GM18951 (cell line): ENCODE results near the gene CHMP5.

ENCODE experiments used
- POLR2A ChIP-seq: IDR thresholded peaks from 4 replicates; pipeline ENCODE4 v1.6.1; 2011; ENCODE audit warnings: mild to moderate bottlenecking; ENCODE audit not compliant: insufficient read length, insufficient read depth; ENCODE audit errors: extremely low read depth
- in situ Hi-C: fragments of 300-500 bp; cut with MboI; formaldehyde crosslinking; loops from one replicate; pipeline ENCODE4 v1.12.0; 2022; ENCODE audit warnings: low sequenced_read_pairs, mixed read lengths, inconsistent platforms; ENCODE audit not compliant: unreplicated experiment

The CHMP5 gene

GRCh38 chr9:33273266-33273971 lies 8.6 kb downstream of the CHMP5 start:
- no peak for TF ChIP-seq POLR2A
- in situ Hi-C loops = no loop called here

- in situ Hi-C loops = no loop called here
Measured at GRCh38 chr9:33273972-33274328, 9.1 kb downstream of the CHMP5 start.

GRCh38 chr9:33277484-33277883 lies 12.6 kb downstream of the CHMP5 start:
- no peak for TF ChIP-seq POLR2A
- in situ Hi-C loops = no loop called here

More at GRCh38 chr9:33273972-33274328, 9.1 kb downstream of the CHMP5 start:
- TF ChIP-seq POLR2A = no peak

GRCh38 chr9:33285502-33285901 lies 20.7 kb downstream of the CHMP5 start:
- no peak for TF ChIP-seq POLR2A
- in situ Hi-C loops = no loop called here

GRCh38 chr9:33287087-33287490 lies 22.2 kb downstream of the CHMP5 start:
- no peak for TF ChIP-seq POLR2A

GRCh38 chr9:33288235-33288634 lies 23.4 kb downstream of the CHMP5 start:
- in situ Hi-C loops = no loop called here
- no peak for TF ChIP-seq POLR2A

More at GRCh38 chr9:33287087-33287490, 22.2 kb downstream of the CHMP5 start:
- in situ Hi-C loops = no loop called here

GRCh38 chr9:33288828-33289483 lies 24.1 kb downstream of the CHMP5 start:
- TF ChIP-seq POLR2A = no peak
- in situ Hi-C loops = no loop called here

- in situ Hi-C loops = no loop called here
- no peak for TF ChIP-seq POLR2A
Measured at GRCh38 chr9:33289496-33289895, 24.6 kb downstream of the CHMP5 start.

- no peak for TF ChIP-seq POLR2A
- in situ Hi-C loops = no loop called here
Measured at GRCh38 chr9:33289936-33290246, 25.0 kb downstream of the CHMP5 start.

GRCh38 chr9:33290247-33291030 lies 25.6 kb downstream of the CHMP5 start, which contains the start of gene NFX1:
Gene NFX1, plus strand, starts transcription at chr9:33290516. Its CDS starts 57 bp downstream, at chr9:33290573.
- peak; percentile 95 for TF ChIP-seq POLR2A
- in situ Hi-C loops = no loop called here

- no peak for TF ChIP-seq POLR2A
- in situ Hi-C loops = no loop called here
Measured at GRCh38 chr9:33291031-33291397, 26.2 kb downstream of the CHMP5 start.

- no peak for TF ChIP-seq POLR2A
- in situ Hi-C loops = no loop called here
Measured at GRCh38 chr9:33291901-33292300, 27.1 kb downstream of the CHMP5 start.

- in situ Hi-C loops = no loop called here
- no peak for TF ChIP-seq POLR2A
Measured at GRCh38 chr9:33293782-33294181, 28.9 kb downstream of the CHMP5 start.
